ENCODE measurements around the gene OOSP3. TPM values are rescaled to one million over a fixed set of nuclear protein-coding genes. Genes with fewer than 3 reads are reported as not detected.

The OOSP3 gene
- total RNA-seq, 1 experiment from 2014 or later, result not detected

DNA sequence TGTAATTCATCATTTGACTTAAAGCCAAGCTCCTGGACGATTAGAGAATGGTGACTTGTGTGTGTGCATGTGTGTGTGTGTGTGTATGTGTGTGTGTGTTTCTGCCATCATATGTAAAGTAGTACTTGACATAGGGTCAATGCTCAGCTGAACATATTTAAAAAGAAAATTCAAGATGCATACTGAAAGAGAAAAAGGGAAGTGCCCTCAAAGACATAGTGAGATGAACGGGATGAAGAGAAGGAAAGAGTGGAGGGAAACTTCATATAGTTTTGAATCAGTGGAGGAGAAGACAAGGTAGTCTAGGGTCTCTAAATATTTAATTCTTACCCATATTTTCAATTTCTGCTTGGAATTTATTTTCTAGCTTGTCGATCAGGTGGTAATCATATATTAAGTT, 16.3 kb upstream of the OOSP3 start:
- H2AFZ ChIP-seq (ENCODE audit: low read length), result no peak overlapping the region
- H3K27ac ChIP-seq (ENCODE audit: low read length), result no peak overlapping the region
- no peaks in the 10 kb centered on the region for H3K36me3 ChIP-seq (ENCODE audit: insufficient read depth, low read length)
- no peaks in the 10 kb centered on the region for H3K9me2 ChIP-seq (replicated peaks; ENCODE audit: insufficient read depth, low read length)
- no peaks in the 10 kb centered on the region for H3K9me3 ChIP-seq (ENCODE audit: low read length)
- no peak overlapping the region for H3K4me2 ChIP-seq (ENCODE audit: low read depth, low read length, poor library complexity, severe bottlenecking)
- DNase-seq, result no peak
- no peaks in the 10 kb centered on the region for H3K79me2 ChIP-seq (ENCODE audit: low read length)
- no peak overlapping the region for H3K4me3 ChIP-seq (ENCODE audit: low read length)
- H3K27me3 ChIP-seq (ENCODE audit: low read length), result no peaks in the 10 kb centered on the region
- H3K4me1 ChIP-seq (ENCODE audit: low read length), result no peaks in the 10 kb centered on the region
- H4K20me1 ChIP-seq (ENCODE audit: insufficient read depth, low read depth, low read length), result no peaks in the 10 kb centered on the region
- H3K9ac ChIP-seq (ENCODE audit: low read length), result no peak overlapping the region

GRCh38 chr11:59865031-59865430, 13.6 kb upstream of the OOSP3 start:
- Histone ChIP-seq H3K36me3 (ENCODE audit: insufficient read depth, low read length) (no peaks in the 10 kb centered on the region), H3K27me3 (ENCODE audit: low read length) (no peaks in the 10 kb centered on the region), H4K20me1 (ENCODE audit: insufficient read depth, low read depth, low read length) (no peaks in the 10 kb centered on the region), H3K4me1 (ENCODE audit: low read length) (no peaks in the 10 kb centered on the region), H3K4me3 (ENCODE audit: low read length) (no peak overlapping the region), H2AFZ (ENCODE audit: low read length) (no peak overlapping the region), H3K9me2 (replicated peaks; ENCODE audit: insufficient read depth, low read length) (no peaks in the 10 kb centered on the region), H3K27ac (ENCODE audit: low read length) (no peak overlapping the region), H3K79me2 (ENCODE audit: low read length) (no peaks in the 10 kb centered on the region), H3K9ac (ENCODE audit: low read length) (no peak overlapping the region), H3K4me2 (ENCODE audit: low read depth, low read length, poor library complexity, severe bottlenecking) (no peak overlapping the region), H3K9me3 (ENCODE audit: low read length) (no peaks in the 10 kb centered on the region)
- no peak for DNase-seq

DNA sequence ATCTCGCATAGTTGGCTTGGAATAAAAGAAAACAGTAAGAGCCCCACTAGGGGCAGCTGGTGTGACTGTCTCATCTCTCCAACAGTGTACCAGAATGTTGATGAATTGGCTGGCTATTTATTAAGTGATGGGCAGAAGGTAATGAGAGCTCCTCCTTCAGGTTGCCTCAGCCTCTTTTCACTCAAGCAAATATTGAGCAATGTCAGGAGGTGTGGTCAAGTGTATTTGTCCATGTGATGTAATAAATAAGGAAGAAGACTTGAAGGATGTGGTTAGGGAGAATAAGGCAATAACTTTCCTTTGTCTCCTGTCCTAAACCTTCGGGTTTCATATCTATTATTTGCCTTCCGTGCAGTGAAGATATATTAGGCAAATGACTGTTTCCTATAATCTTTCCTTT, 12.2 kb upstream of the OOSP3 start, which contains the start of gene TCN1:
Gene TCN1 (minus strand): TSS at position 91 of the 400 bp plus-strand sequence. CDS start 17 bp downstream, at position 74.
- no peaks in the 10 kb centered on the region for H3K27me3 ChIP-seq (ENCODE audit: low read length)
- H3K9me3 ChIP-seq (ENCODE audit: low read length), result no peaks in the 10 kb centered on the region
- DNase-seq, result peak; percentile 47
- H3K9ac ChIP-seq (ENCODE audit: low read length), result no peak within 1 kb of the TSS
- H3K36me3 ChIP-seq (ENCODE audit: insufficient read depth, low read length), result no peaks in the 10 kb centered on the region
- H4K20me1 ChIP-seq (ENCODE audit: insufficient read depth, low read depth, low read length), result no peaks in the 10 kb centered on the region
- no peak within 1 kb of the TSS for H2AFZ ChIP-seq (ENCODE audit: low read length)
- no peaks in the 10 kb centered on the region for H3K4me1 ChIP-seq (ENCODE audit: low read length)
- H3K4me2 ChIP-seq (ENCODE audit: low read depth, low read length, poor library complexity, severe bottlenecking), result no peak within 1 kb of the TSS
- no peaks in the 10 kb centered on the region for H3K79me2 ChIP-seq (ENCODE audit: low read length)
- no peak within 1 kb of the TSS for H3K27ac ChIP-seq (ENCODE audit: low read length)
- H3K4me3 ChIP-seq (ENCODE audit: low read length), result no peak within 1 kb of the TSS
- H3K9me2 ChIP-seq (replicated peaks; ENCODE audit: insufficient read depth, low read length), result no peaks in the 10 kb centered on the region

DNA sequence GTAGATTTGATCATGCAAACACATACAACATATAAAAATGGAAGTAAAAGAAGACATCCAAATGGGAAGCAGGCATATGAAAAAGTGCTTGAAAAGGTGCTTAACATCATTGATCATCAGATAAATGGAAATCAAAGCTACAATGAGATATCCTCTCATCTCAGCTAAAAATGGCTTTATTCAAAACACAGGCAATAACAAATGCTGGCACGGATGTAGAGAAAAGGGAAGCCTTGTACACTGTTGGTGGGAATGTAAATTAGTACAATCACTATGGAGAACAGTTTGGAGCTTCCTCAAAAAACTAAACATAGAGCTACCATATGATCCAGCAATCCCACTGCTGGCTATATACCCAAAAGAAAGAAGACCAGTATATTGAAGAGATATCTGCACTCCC, 11.7 kb upstream of the OOSP3 start:
- Histone ChIP-seq H3K9me2 (replicated peaks; ENCODE audit: insufficient read depth, low read length) (no peaks in the 10 kb centered on the region), H3K9me3 (ENCODE audit: low read length) (no peaks in the 10 kb centered on the region), H3K79me2 (ENCODE audit: low read length) (no peaks in the 10 kb centered on the region), H3K4me1 (ENCODE audit: low read length) (no peaks in the 10 kb centered on the region), H3K9ac (ENCODE audit: low read length) (no peak overlapping the region), H4K20me1 (ENCODE audit: insufficient read depth, low read depth, low read length) (no peaks in the 10 kb centered on the region), H3K4me2 (ENCODE audit: low read depth, low read length, poor library complexity, severe bottlenecking) (no peak overlapping the region), H3K27me3 (ENCODE audit: low read length) (no peaks in the 10 kb centered on the region), H3K4me3 (ENCODE audit: low read length) (no peak overlapping the region), H3K27ac (ENCODE audit: low read length) (no peak overlapping the region), H2AFZ (ENCODE audit: low read length) (no peak overlapping the region), H3K36me3 (ENCODE audit: insufficient read depth, low read length) (no peaks in the 10 kb centered on the region)
- no peak for DNase-seq

- H3K9ac ChIP-seq (ENCODE audit: low read length), result no peak overlapping the region
- H3K79me2 ChIP-seq (ENCODE audit: low read length), result no peaks in the 10 kb centered on the region
- no peaks in the 10 kb centered on the region for H3K9me2 ChIP-seq (replicated peaks; ENCODE audit: insufficient read depth, low read length)
- no peak overlapping the region for H2AFZ ChIP-seq (ENCODE audit: low read length)
- H3K27ac ChIP-seq (ENCODE audit: low read length), result no peak overlapping the region
- no peaks in the 10 kb centered on the region for H3K4me1 ChIP-seq (ENCODE audit: low read length)
- no peaks in the 10 kb centered on the region for H4K20me1 ChIP-seq (ENCODE audit: insufficient read depth, low read depth, low read length)
- no peak for DNase-seq
- no peaks in the 10 kb centered on the region for H3K27me3 ChIP-seq (ENCODE audit: low read length)
- H3K4me2 ChIP-seq (ENCODE audit: low read depth, low read length, poor library complexity, severe bottlenecking), result no peak overlapping the region
- H3K9me3 ChIP-seq (ENCODE audit: low read length), result no peaks in the 10 kb centered on the region
- no peak overlapping the region for H3K4me3 ChIP-seq (ENCODE audit: low read length)
- H3K36me3 ChIP-seq (ENCODE audit: insufficient read depth, low read length), result no peaks in the 10 kb centered on the region
These were observed 10.6 kb upstream of the OOSP3 start for GRCh38 chr11:59867946-59868345.

GRCh38 chr11:59872076-59872475, 6.5 kb upstream of the OOSP3 start:
- DNase-seq, result no peak
- H3K4me1 ChIP-seq (ENCODE audit: low read length), result no peaks in the 10 kb centered on the region
- H3K79me2 ChIP-seq (ENCODE audit: low read length), result no peaks in the 10 kb centered on the region
- no peaks in the 10 kb centered on the region for H4K20me1 ChIP-seq (ENCODE audit: insufficient read depth, low read depth, low read length)
- no peaks in the 10 kb centered on the region for H3K9me3 ChIP-seq (ENCODE audit: low read length)
- H3K4me2 ChIP-seq (ENCODE audit: low read depth, low read length, poor library complexity, severe bottlenecking), result no peak overlapping the region
- no peaks in the 10 kb centered on the region for H3K27me3 ChIP-seq (ENCODE audit: low read length)
- no peak overlapping the region for H3K27ac ChIP-seq (ENCODE audit: low read length)
- H3K36me3 ChIP-seq (ENCODE audit: insufficient read depth, low read length), result no peaks in the 10 kb centered on the region
- no peak overlapping the region for H3K4me3 ChIP-seq (ENCODE audit: low read length)
- H2AFZ ChIP-seq (ENCODE audit: low read length), result no peak overlapping the region
- no peak overlapping the region for H3K9ac ChIP-seq (ENCODE audit: low read length)
- no peaks in the 10 kb centered on the region for H3K9me2 ChIP-seq (replicated peaks; ENCODE audit: insufficient read depth, low read length)

GRCh38 chr11:59875856-59876519, 2.6 kb upstream of the OOSP3 start:
- no peak overlapping the region for H3K4me2 ChIP-seq (ENCODE audit: low read depth, low read length, poor library complexity, severe bottlenecking)
- H3K9me2 ChIP-seq (replicated peaks; ENCODE audit: insufficient read depth, low read length), result no peaks in the 10 kb centered on the region
- no peak overlapping the region for H3K4me3 ChIP-seq (ENCODE audit: low read length)
- no peaks in the 10 kb centered on the region for H3K27me3 ChIP-seq (ENCODE audit: low read length)
- H2AFZ ChIP-seq (ENCODE audit: low read length), result no peak overlapping the region
- DNase-seq, result no peak
- no peak overlapping the region for H3K27ac ChIP-seq (ENCODE audit: low read length)
- H4K20me1 ChIP-seq (ENCODE audit: insufficient read depth, low read depth, low read length), result no peaks in the 10 kb centered on the region
- H3K79me2 ChIP-seq (ENCODE audit: low read length), result no peaks in the 10 kb centered on the region
- no peaks in the 10 kb centered on the region for H3K36me3 ChIP-seq (ENCODE audit: insufficient read depth, low read length)
- no peaks in the 10 kb centered on the region for H3K4me1 ChIP-seq (ENCODE audit: low read length)
- H3K9me3 ChIP-seq (ENCODE audit: low read length), result no peaks in the 10 kb centered on the region
- H3K9ac ChIP-seq (ENCODE audit: low read length), result no peak overlapping the region

DNA sequence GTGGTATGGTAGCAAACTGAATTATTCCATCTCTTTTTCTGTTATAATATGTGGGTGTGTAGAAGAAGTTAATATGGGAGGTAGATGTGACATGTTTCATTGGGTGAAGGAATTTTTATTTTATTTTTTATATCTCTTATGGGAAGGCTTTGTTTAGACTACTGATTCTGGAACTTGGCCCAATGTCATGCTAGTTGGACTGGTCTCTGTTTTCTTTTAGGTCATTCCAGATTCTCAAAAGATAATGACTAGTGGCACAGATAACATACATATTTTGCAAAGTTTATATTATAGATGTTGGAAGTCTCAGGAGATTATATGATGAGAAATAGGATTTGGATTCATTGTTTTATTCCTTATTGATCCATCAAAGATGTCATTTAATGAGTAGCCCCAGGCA, 1.3 kb upstream of the OOSP3 start:
- H3K4me3 ChIP-seq (ENCODE audit: low read length), result no peak overlapping the region
- DNase-seq, result no peak
- H3K9ac ChIP-seq (ENCODE audit: low read length), result no peak overlapping the region
- no peaks in the 10 kb centered on the region for H4K20me1 ChIP-seq (ENCODE audit: insufficient read depth, low read depth, low read length)
- no peaks in the 10 kb centered on the region for H3K9me3 ChIP-seq (ENCODE audit: low read length)
- H3K9me2 ChIP-seq (replicated peaks; ENCODE audit: insufficient read depth, low read length), result no peaks in the 10 kb centered on the region
- no peaks in the 10 kb centered on the region for H3K27me3 ChIP-seq (ENCODE audit: low read length)
- no peak overlapping the region for H3K27ac ChIP-seq (ENCODE audit: low read length)
- no peaks in the 10 kb centered on the region for H3K79me2 ChIP-seq (ENCODE audit: low read length)
- no peak overlapping the region for H3K4me2 ChIP-seq (ENCODE audit: low read depth, low read length, poor library complexity, severe bottlenecking)
- no peaks in the 10 kb centered on the region for H3K36me3 ChIP-seq (ENCODE audit: insufficient read depth, low read length)
- no peak overlapping the region for H2AFZ ChIP-seq (ENCODE audit: low read length)
- no peaks in the 10 kb centered on the region for H3K4me1 ChIP-seq (ENCODE audit: low read length)
